K562 (cell line): Measurements from ENCODE around the gene TESMIN. TPM values are rescaled to one million over a fixed set of nuclear protein-coding genes. Genes with fewer than 3 reads are reported as not detected.

ENCODE experiments used
- DPF2 ChIP-seq: fragments of 450-650 bp; IDR thresholded peaks from 2 replicates; pipeline ENCODE4 v1.6.1; 2016
- ELF2 ChIP-seq: fragments of 250-450 bp; sonication (Bioruptor Pico); IDR thresholded peaks from 2 replicates; pipeline ENCODE4 v1.5.0; 2021; ENCODE audit warnings: mild to moderate bottlenecking
- EP400 ChIP-seq: fragments of 450-650 bp; IDR thresholded peaks from 2 replicates; pipeline ENCODE4 v1.6.1; 2017; ENCODE audit warnings: antibody characterized with exemption, mild to moderate bottlenecking, moderate library complexity
- ETS1 ChIP-seq: conservative IDR thresholded peaks from 2 replicates; pipeline ENCODE4 v1.6.1; 2011; ENCODE audit warnings: low read depth, mild to moderate bottlenecking, low read length; ENCODE audit not compliant: control insufficient read depth
- GATAD2A ChIP-seq: fragments of 450-650 bp; IDR thresholded peaks from 2 replicates; pipeline ENCODE4 v1.6.1; 2017
- HDAC2 ChIP-seq: fragments of 450-650 bp; IDR thresholded peaks from 2 replicates; pipeline ENCODE4 v1.6.1; 2016; ENCODE audit warnings: mild to moderate bottlenecking
- HDAC6 ChIP-seq: IDR thresholded peaks from 2 replicates; pipeline ENCODE4 v1.6.1; 2012; ENCODE audit warnings: low read depth, mild to moderate bottlenecking, control low read depth, inconsistent platforms, low read length, moderate library complexity
- HMG20A ChIP-seq: fragments of 450-650 bp; formaldehyde crosslinking; conservative IDR thresholded peaks from 2 replicates; pipeline ENCODE4 v1.4.0; 2020; ENCODE audit warnings: mild to moderate bottlenecking, mixed read lengths
- HMGXB4 ChIP-seq: sonication (generic); formaldehyde crosslinking; IDR thresholded peaks from 2 replicates; pipeline ENCODE4 v1.8.1; 2023; ENCODE audit warnings: mild to moderate bottlenecking, missing genetic modification reagents
- JUN ChIP-seq, 2 experiments: sonication (generic) in 1 of 2; formaldehyde crosslinking in 1 of 2; IDR thresholded peaks; 2 replicates each; pipeline versions ENCODE4 v1.6.1 to v1.8.0; 2012 to 2022; ENCODE audit warnings: borderline replicate concordance in 2 of 2, mild to moderate bottlenecking in 2 of 2, improper control_type of control experiment in 1 of 2, low read depth in 1 of 2, low read length in 1 of 2, missing genetic modification reagents in 1 of 2
- MTA3 ChIP-seq: fragments of 450-650 bp; formaldehyde crosslinking; IDR thresholded peaks from 2 replicates; pipeline ENCODE4 v1.6.1; 2017; ENCODE audit warnings: mild to moderate bottlenecking, borderline replicate concordance
- NFE2 ChIP-seq: IDR thresholded peaks from 2 replicates; pipeline ENCODE4 v1.6.1; 2014; ENCODE audit warnings: antibody characterized with exemption, low read depth
- NFIC ChIP-seq: fragments of 450-650 bp; IDR thresholded peaks from 2 replicates; pipeline ENCODE4 v1.6.1; 2017; ENCODE audit warnings: mild to moderate bottlenecking, inconsistent platforms
- PHB ChIP-seq: fragments of 250-450 bp; sonication (Bioruptor Pico); IDR thresholded peaks from 2 replicates; pipeline ENCODE4 v1.5.0; 2021
- PHB2 ChIP-seq: fragments of 450-650 bp; IDR thresholded peaks from 2 replicates; pipeline ENCODE4 v1.6.1; 2017; ENCODE audit warnings: low read depth
- RBM25 ChIP-seq: fragments of 200-400 bp; formaldehyde crosslinking; IDR thresholded peaks from 2 replicates; pipeline ENCODE4 v1.6.1; 2018; ENCODE audit warnings: low read length, low read depth, moderate library complexity; ENCODE audit not compliant: severe bottlenecking
- SLC30A9 ChIP-seq: fragments of 250-450 bp; sonication (Bioruptor Pico); IDR thresholded peaks from 2 replicates; pipeline ENCODE4 v1.8.0; 2022; ENCODE audit warnings: mild to moderate bottlenecking, moderate library complexity
- SPI1 ChIP-seq: IDR thresholded peaks from 2 replicates; pipeline ENCODE4 v1.6.1; 2011; ENCODE audit warnings: low read depth, low read length, control low read depth, borderline replicate concordance
- TEAD1 ChIP-seq, 2 experiments: fragments of 450-650 bp in 1 of 2; sonication (generic) in 1 of 2; formaldehyde crosslinking; IDR thresholded peaks; 2 replicates each; pipeline versions ENCODE4 v1.4.0 to v1.8.0; 2020 to 2022; ENCODE audit warnings: mild to moderate bottlenecking in 2 of 2, missing genetic modification reagents in 1 of 2
- THRB ChIP-seq: fragments of 450-650 bp; formaldehyde crosslinking; conservative IDR thresholded peaks from 2 replicates; pipeline ENCODE4 v1.4.0; 2022; ENCODE audit warnings: mild to moderate bottlenecking, missing genetic modification characterization
- TRIM24 ChIP-seq, 2 experiments: fragments of 450-650 bp; IDR thresholded peaks; 2 replicates each; pipeline ENCODE4 v1.6.1; 2016
- WHSC1 ChIP-seq: IDR thresholded peaks from one replicate; pipeline ENCODE4 v1.6.1; 2012; ENCODE audit warnings: low read length, control low read depth, inconsistent platforms
- ZNF133 ChIP-seq: fragments of 250-450 bp; sonication (Bioruptor Pico); IDR thresholded peaks from 2 replicates; pipeline ENCODE4 v1.4.0; 2020; ENCODE audit warnings: mild to moderate bottlenecking
- ZNF146 ChIP-seq: IDR thresholded peaks from one replicate; pipeline ENCODE4 v1.6.1; 2018; ENCODE audit warnings: missing compliant biosample characterization; ENCODE audit not compliant: unreplicated experiment
- ZNF174 ChIP-seq: fragments of 250-450 bp; sonication (Bioruptor Pico); IDR thresholded peaks from 2 replicates; pipeline ENCODE4 v1.4.0; 2020; ENCODE audit warnings: mild to moderate bottlenecking
- ZNF280B ChIP-seq: fragments of 250-450 bp; sonication (Bioruptor Pico); IDR thresholded peaks from 2 replicates; pipeline ENCODE4 v1.5.1; 2021; ENCODE audit warnings: mild to moderate bottlenecking
- ZNF311 ChIP-seq: fragments of 250-450 bp; sonication (Bioruptor Pico); IDR thresholded peaks from 2 replicates; pipeline ENCODE4 v1.4.0; 2020; ENCODE audit warnings: mild to moderate bottlenecking, moderate library complexity
- ZNF316 ChIP-seq: fragments of 450-650 bp; IDR thresholded peaks from 2 replicates; pipeline ENCODE4 v1.6.1; 2016
- polyA plus RNA-seq, 8 experiments: library from polyadenylated mRNA; depleted of rRNA in 4 of 8; stranded (reverse) in 5 of 8; unstranded in 3 of 8; fragments of >200 nt; fragmentation: Nextera tagmentation in 2 of 8; fragmentation: Illumina TruSeq in 1 of 8; extraction: Ambion mirVana in 2 of 8; extraction: Trizol in 1 of 8; gene quantifications; 2 replicates each; pipeline versions ENCODE4 v1.2.1 to v1.2.3, GENCODE V29; 2011 to 2014; ENCODE audit warnings: inconsistent platforms in 1 of 8, missing spikeins in 1 of 8
- total RNA-seq, 7 experiments: library from RNA; depleted of rRNA in 6 of 7; stranded (reverse); fragments of >200 nt in 6 of 7; fragmentation: Illumina TruSeq in 2 of 7; extraction: Trizol in 2 of 7; gene quantifications; 2 replicates each; pipeline versions ENCODE4 v1.2.1 to v1.2.3, GENCODE V29; 2011 to 2021; ENCODE audit warnings: low replicate concordance in 1 of 7

TESMIN gene
- total and polyA plus RNA-seq, 9 of the 15 experiments (the other 6 are each of a cell fraction or from before 2014, with no cell fraction given): 8.9 to 50.5 (median 15.0) TPM

- TF ChIP-seq ETS1 (no peak), TRIM24 (IDR thresholded peaks at IDR 0.05) (peak; percentile 34 to 61; a peak in 3 of 4 replicates), ZNF146 (no peak), NFIC (peak; percentile 59; the same call in 1 of the 2 replicates), THRB (no peak), RBM25 (no peak), PHB2 (no peak), ZNF316 (no peak), HMG20A (CRISPR knock-in tag) (no peak), TEAD1 (CRISPR knock-in tag; IDR thresholded peaks at IDR 0.05) (no peak), EP400 (no peak), WHSC1 (no peak), ZNF133 (CRISPR knock-in tag) (no peak), SLC30A9 (no peak), ZNF311 (CRISPR knock-in tag) (no peak), MTA3 (no peak), GATAD2A (no peak), ZNF280B (CRISPR knock-in tag) (no peak), JUN (IDR thresholded peaks at IDR 0.05; ENCODE audit: borderline replicate concordance, low read depth, low read length) (peak; percentile 80; the same call in 1 of the 2 replicates), JUN (CRISPR knock-in tag; IDR thresholded peaks at IDR 0.05; ENCODE audit: borderline replicate concordance) (no peak), HMGXB4 (no peak), ELF2 (CRISPR knock-in tag) (no peak), ZNF174 (CRISPR knock-in tag) (no peak), NFE2 (peak; percentile 76), HDAC6 (no peak), DPF2 (peak; percentile 72; the same call in 1 of the 2 replicates), SPI1 (no peak), HDAC2 (no peak), PHB (CRISPR knock-in tag) (no peak)
These were observed 73.9 kb downstream of the TESMIN start (continued) for GRCh38 chr11:68677432-68677831.
